ENCODE data around the gene MGP. TPM values are rescaled to one million over a fixed set of nuclear protein-coding genes. Genes with fewer than 3 reads are reported as not detected.

The MGP gene
- total RNA-seq = 369 TPM
- long read RNA-seq, transcript MGP-203 (4 exons, 1,405 nt) = major isoform, 42 of 42 reads
- long read RNA-seq, partial matches to known transcripts = 0 of 42 reads
- long read RNA-seq, other reads (novel, unspliced or antisense) = 0 of 42 reads

DNA sequence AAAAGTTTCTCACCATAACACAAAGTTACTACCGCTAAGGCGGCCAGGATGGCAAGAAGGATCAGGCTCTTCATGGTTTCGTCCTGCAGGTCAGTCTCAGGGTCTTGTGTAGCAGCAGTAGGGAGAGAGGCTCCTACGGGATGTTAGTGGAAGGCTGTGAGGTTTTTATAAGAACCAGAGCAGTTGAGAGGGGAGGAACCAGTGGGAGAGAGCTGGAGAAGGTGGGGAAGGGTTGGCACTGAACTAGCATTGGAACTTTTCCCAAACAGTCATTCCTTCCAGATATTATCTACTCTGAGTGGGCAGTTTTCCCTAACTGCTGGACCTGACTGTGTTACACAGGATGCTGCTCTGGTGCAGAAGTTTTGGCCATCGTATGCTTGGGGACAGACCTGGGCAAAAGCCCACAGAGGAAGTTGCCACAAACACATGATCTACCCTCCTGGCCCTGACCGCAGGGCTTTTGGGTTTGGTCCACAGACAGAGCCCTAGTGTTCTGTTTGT lies at the start of gene MGP:
TSS of gene MGP (minus strand) at position 137 of the 504 bp plus-strand sequence. CDS start at position 74, 63 bp downstream.
- intact Hi-C loops (cut with DNase I) = loop anchor here (2.0 kb wide), 1 partner anchor 37 kb away; no protein-coding TSS in a partner anchor
- ATAC-seq (peak; percentile 91), DNase-seq (ENCODE audit: missing footprints) (no peak)

DNA sequence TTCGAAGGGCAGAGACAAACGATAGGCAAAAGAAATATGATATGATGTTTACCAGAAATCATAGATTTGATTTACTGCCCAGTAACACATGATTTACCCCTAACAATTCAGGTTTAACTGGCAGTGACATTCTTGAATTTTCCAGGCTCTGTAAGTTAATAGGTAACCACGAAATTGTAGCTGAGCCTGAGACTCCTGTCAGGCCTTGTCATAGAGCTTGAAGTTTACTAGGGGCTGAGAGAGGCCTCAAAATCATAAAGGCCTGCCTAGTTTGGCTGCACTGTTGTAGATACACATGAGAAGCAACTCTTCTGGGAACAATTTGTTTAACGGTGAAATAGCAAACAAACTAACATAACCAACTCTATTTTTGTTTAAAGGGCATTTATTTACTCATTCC lies 49.4 kb upstream of the MGP start:
- no peak for ATAC-seq
- intact Hi-C loops (cut with DNase I) = no loop called here
- no peak for DNase-seq (ENCODE audit: missing footprints)

DNA sequence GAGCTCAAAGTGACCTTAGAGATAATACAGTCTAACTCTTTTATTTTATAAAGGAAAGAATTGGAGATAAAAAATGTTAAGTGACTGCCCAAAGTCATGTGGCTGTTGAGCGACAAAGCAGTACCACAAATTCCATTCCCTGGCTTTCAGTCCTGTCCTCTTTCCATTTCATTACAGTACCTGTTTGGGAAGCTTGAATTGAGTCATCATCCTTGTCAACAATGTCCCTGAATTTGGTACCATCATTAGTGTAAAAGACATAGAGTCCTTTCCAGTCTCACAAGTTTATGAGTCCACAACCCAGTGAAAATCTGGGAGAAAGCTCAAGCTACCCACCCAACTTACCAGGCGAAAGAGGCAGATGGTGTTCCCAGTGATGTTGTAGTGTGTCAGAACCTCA lies 48.9 kb upstream of the MGP start:
- DNase-seq (ENCODE audit: missing footprints) (no peak), ATAC-seq (no peak)
- intact Hi-C loops (cut with DNase I) = no loop called here

DNA sequence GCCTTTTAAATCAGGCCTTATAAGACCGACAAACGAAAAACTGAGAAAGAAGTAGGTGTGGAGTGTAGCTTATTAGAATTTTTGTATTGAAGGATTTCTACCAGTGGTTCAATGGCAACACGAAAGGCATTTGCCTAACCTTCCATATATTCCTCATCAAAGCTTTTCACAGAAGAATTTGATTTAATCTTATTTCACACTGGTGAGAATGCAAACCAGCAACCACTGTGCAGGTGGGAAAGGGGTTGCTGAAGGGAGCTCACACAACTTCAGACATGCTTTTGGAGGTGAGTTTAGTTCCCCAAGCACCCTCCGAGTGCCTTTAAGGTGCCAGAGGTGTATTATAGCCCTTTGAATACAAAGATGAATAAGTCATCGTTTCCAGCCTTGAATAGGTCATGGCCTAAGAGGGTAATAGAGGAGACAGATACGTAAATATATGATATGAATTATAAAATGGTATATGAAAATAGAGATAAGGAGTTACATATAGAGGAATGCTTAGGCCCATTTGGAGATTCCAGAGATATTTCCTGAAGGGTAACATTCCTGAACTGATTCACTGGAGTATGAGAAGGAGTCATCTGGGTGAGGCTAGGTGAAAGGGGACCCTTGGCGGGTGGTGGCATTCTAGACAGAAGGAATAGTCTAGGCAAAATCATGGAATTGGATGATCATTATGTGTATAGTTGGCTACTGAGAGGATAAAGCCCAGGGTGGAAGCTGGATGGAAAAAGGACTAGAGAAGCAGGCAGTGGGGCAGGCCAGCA lies 46.3 kb upstream of the MGP start:
- ATAC-seq (no peak), DNase-seq (ENCODE audit: missing footprints) (no peak)
- intact Hi-C loops (cut with DNase I) = no loop called here

DNA sequence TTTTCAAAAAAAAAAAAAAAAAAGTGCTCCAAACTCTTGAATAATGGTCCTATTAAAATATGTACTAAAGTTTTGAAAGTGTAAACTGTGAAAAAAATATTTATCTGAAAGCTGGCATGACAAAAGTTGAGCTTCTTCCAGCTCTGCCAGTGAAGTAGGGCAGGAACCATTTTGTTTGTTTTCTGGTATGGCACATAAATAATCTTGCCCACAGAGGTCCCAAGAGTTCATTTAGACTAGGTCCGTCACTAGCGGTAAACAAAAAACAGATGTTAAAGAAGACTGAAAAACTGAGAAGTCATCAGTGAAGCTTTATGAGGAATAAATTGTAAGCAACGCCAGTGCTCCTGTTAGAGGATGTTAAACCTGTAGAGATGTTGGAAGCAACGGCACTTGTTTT lies 45.7 kb upstream of the MGP start:
- ATAC-seq = no peak
- DNase-seq (ENCODE audit: missing footprints) = no peak
- intact Hi-C loops (cut with DNase I) = no loop called here

DNA sequence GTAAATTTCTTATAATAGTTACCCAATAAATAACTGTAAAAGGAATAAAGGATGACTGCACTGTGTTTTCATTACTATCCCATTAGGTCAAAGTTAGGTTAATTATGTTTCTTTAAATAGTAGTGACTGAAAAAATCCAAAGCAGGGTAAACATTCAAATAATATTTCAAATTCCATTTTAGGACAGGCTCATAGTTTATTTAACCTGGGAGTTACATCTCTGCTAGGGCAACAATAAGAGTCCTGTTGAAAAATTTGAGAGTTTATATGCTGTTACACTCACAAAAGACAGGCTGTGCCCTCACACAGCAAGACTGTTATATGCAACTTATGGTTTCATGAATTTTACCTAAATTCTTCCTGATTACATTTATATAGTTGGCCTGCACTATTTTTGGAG lies 44.6 kb upstream of the MGP start:
- DNase-seq (ENCODE audit: missing footprints) = no peak
- intact Hi-C loops (cut with DNase I) = no loop called here
- no peak for ATAC-seq

DNA sequence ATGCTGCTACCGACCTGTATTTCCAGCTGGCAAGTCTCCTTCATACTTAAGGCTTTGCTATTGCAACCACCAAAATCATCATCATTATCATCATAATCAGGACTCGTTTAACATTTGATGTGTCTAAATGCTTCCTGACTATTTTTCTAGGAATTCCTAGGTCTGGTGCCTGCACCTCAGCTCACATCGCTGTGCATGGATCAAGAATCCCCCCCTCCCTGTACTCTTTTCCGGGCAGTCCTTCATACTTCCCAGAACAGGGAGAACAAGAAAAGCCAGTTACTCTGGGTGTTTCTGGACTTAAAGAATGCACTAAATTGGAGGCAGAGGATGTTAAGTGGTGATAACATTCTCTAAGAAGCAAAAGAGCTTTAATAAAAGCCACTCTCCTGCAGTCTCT lies 43.3 kb upstream of the MGP start:
- intact Hi-C loops (cut with DNase I) = no loop called here
- no peak for DNase-seq (ENCODE audit: missing footprints)
- ATAC-seq = no peak

DNA sequence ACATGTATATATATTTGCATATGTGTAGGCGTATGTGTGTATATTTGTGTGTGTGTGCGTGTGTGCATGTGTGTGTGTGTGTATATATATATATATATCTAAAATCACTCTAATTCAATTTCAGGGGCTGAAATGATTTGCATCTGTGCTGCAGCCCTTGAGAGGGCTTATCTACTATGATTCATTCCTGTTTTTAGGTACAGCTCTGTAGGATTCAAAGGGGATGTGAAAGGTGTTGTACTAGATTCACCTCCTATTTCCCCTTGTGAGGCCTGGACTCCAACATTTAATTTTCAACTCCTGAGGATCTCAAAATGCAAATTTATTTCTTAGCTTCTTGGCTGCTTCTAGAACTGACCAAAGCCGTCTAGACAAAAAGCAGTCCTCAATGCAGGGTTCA lies 41.6 kb upstream of the MGP start:
- intact Hi-C loops (cut with DNase I) = no loop called here
- DNase-seq (ENCODE audit: missing footprints) (no peak), ATAC-seq (no peak)

DNA sequence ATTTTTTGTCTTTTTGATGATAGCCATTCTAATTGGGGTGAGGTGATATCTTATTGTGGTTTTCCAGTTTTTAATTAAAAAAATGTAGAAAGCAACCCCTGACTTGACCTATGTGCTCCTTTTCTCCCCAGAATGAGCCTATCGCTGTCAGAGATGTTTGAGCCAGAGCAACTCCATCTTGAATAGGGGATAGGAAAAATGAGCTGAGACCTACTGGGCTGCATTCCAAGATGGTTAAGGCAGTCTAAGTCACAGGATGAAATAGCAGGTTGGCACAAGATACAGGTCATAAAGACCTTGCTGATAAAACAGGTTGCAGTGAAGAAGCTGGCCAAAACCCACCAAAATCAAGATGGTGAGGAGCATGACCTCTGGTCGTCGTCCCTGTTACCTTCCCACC lies 38.9 kb upstream of the MGP start:
- intact Hi-C loops (cut with DNase I) = no loop called here
- DNase-seq (ENCODE audit: missing footprints) (no peak), ATAC-seq (no peak)

DNA sequence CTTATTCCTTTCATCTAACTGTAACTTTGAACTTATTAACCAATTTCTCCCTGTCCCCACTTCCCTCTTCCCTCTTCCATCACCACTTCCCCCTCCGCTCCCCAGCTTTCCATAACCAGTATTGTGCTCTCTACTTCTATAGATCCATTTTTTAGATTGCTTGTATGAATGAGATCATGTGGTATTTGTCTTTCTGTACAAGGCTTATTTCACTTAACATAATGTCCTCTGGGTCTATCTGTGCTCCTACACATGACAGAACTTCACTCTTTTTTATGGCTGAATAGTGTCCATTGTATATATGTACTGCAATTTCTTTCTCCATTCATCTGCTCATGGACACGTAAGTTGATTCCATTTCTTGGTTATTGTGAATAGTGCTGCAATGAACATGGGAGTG lies 38.3 kb upstream of the MGP start:
- ATAC-seq (no peak), DNase-seq (ENCODE audit: missing footprints) (no peak)
- intact Hi-C loops (cut with DNase I) = no loop called here

DNA sequence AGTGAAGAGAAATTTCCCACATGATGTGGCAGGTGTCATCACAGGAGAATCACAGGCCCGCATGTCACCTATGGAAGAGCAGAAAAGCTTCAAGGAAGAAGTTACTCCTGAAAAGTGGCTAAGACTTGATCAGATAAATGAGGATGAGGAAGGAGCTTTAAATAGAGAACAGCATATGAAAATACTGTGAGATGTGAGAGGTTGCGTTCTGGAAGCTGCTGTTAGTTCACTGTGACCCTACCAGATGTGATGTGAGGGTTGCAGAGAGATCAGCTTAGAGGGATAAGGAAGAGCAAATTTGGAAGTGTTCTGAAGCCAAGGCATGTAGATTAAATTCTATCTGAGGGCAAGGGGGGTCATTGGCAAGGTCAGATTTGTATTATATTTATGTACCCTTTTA lies 35.6 kb upstream of the MGP start:
- ATAC-seq (no peak), DNase-seq (ENCODE audit: missing footprints) (no peak)
- intact Hi-C loops (cut with DNase I) = no loop called here

DNA sequence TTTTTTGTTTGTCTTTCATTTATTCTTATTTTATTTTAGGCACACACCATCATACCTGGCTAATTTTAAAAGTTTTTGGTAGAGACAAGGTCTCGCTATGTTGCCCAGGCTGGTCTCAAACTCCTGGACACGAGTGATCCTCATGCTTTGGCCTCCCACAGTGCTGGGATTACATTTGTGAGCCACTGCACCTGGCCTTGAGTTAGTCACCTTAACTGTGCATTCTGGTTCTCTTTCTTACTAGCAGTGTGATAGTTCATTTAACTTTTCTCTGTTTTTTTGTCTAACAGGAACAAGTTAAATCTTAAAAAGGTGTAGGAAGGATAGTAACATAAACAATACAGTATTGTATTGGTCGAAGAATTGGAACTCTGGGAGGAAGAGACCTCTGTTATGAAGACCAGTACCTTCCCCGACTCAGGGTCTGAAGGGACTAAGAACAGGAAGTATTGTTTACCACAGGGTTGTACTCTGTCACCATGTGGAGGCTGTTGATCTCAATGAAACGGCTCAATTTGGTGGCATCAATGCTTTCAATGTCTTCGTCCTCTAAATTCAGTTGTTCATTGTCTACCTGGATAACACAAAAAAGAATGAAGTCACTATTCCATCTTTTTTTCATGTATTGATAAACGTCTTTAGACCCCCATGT lies 34.9 kb upstream of the MGP start:
- ATAC-seq = no peak
- intact Hi-C loops (cut with DNase I) = no loop called here
- no peak for DNase-seq (ENCODE audit: missing footprints)

DNA sequence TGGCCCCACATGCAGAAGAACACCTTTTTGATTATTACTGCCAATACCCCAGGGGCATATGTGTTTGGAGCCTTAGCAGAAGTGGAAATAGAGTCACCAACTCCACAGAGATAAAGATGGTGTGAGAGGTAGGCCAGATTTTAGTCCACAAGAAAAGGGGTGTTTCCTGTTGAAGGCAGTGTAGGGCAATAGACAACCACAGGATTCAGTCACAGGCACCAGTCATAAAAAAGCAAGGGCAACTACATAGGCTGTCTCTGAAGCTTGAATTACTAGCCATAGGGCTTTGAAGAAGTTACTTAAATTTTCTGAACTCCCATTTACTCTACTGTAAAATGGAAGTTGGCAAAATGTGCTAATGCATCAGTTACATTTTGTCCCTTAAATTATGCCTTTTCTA lies 33.8 kb upstream of the MGP start:
- DNase-seq (ENCODE audit: missing footprints) (no peak), ATAC-seq (no peak)
- intact Hi-C loops (cut with DNase I) = no loop called here

DNA sequence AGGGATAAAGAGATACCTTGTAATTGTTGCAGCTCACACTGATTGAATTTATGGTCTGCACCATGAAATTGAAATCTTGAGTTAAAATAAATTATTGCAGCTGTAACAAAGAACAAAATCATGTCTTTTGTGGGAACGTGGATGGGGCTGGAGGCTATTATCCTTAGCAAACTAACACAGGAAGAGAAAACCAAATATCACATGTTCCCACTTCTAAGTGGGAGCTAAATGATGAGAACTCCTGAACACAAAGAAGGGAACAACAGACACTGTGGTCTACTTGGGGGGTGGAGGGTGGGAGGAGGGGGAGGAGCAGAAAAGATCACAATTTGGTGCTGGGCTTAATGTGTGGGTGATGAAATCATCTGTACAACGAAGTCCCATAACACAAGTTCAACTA lies 30.1 kb upstream of the MGP start:
- intact Hi-C loops (cut with DNase I) = no loop called here

DNA sequence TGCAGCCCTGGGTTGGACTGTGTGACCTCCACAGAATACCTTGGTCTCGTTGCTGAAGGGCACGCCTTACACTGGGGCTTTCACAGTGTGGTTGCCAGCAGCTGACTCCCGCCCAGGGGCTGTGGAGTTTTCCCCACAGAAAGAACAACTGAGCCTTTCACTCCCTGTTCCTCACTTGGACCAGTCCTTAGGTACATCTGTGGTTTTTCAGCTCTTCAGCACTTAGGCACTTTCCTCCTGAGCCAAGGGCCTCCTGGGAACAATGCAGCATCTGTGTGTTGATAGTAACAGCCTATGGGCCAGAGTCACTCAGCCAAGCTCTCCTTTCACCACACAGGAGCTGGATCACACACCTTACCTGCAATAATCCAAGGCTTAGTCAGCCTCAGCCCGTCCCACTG lies 27.7 kb upstream of the MGP start:
- intact Hi-C loops (cut with DNase I) = no loop called here
- ATAC-seq (peak; percentile 97), DNase-seq (ENCODE audit: missing footprints) (peak; percentile 81)

More for the DNA sequence above, 30.1 kb upstream of the MGP start:
- ATAC-seq (no peak), DNase-seq (ENCODE audit: missing footprints) (no peak)

DNA sequence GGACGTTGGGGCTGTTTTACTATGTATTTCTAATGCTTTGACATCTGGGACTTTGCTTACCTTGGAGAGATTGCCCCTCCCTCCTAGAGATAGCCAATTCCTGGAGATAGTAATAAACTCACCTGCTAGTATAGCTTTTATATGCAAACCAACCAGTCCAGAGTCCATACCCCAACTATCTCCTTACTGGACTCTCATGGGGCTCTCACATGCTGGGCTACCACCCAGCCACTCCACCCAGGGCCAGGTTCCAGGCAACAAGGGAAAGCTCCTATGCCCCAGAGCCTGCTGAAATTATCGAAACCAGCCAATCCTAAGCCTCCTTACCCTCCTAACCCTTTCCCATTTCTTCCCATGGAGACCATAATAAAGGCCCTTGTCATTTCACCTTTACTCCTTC lies 25.5 kb upstream of the MGP start:
- DNase-seq (ENCODE audit: missing footprints) = no peak
- intact Hi-C loops (cut with DNase I) = no loop called here
- no peak for ATAC-seq

DNA sequence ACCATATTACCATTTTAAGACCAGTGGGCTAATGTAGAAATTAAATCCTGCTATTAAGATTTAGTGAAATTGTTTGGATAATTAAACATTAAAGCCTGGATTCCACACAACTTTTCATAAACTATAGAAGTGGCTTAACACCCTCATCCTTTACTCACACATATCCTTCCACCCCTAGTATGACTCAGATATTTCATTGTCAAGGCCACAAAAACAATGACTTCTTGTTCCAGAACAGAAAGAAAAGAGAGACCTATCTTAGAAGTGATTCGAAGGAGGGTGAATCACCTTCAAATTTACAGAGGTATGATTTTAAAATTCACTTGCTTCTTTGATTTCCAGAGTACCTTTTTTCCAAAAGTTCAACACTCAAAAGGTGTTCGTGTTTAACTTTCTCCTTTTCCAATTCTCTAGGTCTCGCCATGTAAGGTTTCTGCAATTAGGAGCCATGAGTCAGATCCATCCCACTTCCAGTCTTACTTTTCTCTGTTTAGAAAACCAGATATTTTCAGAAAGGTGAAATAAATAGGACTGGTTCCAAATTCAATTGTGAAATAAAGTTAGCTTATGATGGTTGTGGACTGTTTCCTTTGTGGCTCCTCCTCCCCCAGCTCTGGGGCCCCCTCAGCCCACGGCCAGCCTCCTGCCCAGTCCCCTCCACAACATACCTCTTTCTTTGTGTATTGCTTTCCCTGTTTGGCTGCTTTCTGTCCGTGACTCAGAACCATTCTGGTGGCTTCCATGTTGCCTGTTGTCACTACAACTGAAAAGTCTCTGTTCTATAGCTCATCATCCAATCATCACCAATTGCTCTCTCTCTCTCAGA lies 24.6 kb upstream of the MGP start:
- no peak for DNase-seq (ENCODE audit: missing footprints)
- no peak for ATAC-seq
- intact Hi-C loops (cut with DNase I) = no loop called here

DNA sequence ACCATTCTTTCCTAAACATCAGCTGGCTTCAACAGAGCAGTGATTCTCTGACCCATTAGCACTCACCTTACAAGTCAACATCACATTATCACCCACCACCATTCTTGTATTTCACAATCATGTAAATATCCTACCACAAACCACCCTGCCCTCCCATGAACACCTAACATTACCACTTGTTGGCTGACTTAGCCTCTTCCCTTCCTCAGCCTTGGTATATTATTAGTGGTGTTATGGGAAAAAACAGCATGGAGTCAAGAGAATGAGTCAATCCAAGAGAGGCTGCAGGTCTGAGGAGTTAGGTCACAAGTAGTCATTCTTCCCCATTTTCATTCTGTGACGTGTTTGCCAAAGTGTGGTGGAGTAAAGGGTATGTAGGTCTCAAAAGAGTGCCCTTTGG lies 22.3 kb upstream of the MGP start:
- intact Hi-C loops (cut with DNase I) = loop anchor here (5.0 kb wide), 1 partner anchor 54 kb away; the partner anchor contains the start of gene ARHGDIB
- no peak for ATAC-seq

DNA sequence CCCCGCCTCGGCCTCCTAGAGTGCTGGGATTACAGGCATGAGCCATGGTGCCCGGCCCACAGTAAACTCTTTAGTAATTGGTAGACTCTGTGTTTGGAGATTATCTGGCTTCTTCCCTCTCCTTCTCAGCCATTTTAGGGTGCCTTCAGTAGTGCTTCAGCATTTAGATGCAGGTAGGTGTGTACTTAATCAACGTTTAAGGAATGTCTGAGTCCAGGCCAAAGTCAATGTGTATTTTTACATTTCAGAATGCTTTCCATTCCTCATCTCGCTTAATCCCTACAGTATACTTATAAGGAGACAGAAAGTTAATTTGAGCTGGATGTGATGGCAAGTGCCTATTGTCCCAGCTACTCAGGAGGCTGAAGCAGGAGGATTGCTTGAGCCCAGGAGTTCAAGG lies 20.5 kb upstream of the MGP start:
- no peak for ATAC-seq
- DNase-seq (ENCODE audit: missing footprints) = no peak
- intact Hi-C loops (cut with DNase I) = loop anchor here (5.0 kb wide), 1 partner anchor 56 kb away; the partner anchor contains the start of gene ARHGDIB

More for the DNA sequence above, 22.3 kb upstream of the MGP start:
- no peak for DNase-seq (ENCODE audit: missing footprints)
